ENCODE results near the gene PIN1.

DNA sequence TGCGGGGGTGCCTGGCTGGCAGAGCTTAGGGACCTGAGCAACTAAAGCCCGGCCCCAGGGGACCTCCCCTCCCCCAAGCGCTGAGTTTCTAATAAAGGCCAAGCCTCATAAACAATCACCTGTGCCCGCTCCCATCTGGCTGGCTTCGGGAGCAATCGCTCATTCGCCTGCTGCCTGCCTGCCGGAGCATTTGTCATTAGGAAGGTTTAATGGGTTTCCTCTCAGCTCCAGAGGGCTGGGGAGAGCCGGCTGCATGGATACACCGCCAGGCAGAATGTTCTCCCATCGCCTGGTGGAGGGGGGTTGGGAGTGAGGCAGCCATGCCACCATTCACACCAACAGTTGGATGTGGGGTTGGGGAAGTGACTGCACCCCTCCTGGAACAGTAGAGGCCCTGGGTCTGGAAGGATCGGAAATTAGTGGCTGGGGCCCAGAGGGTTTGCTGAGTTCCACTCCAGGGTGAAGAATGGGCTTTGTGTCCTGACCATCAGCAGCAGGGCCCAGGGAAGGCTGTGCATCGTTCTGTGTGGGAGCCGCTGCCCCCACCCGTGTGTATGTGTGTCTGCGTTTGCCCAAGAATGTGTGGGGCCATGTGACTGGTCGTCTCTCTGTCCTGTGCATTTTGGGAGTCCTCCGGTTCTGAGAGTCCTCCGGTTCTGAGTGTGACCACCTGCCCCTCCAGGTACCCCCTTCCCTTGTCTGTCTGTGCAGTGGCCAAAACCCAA is 15.3 kb downstream of the PIN1 start:
- TF ChIP-seq, protein P1, sequence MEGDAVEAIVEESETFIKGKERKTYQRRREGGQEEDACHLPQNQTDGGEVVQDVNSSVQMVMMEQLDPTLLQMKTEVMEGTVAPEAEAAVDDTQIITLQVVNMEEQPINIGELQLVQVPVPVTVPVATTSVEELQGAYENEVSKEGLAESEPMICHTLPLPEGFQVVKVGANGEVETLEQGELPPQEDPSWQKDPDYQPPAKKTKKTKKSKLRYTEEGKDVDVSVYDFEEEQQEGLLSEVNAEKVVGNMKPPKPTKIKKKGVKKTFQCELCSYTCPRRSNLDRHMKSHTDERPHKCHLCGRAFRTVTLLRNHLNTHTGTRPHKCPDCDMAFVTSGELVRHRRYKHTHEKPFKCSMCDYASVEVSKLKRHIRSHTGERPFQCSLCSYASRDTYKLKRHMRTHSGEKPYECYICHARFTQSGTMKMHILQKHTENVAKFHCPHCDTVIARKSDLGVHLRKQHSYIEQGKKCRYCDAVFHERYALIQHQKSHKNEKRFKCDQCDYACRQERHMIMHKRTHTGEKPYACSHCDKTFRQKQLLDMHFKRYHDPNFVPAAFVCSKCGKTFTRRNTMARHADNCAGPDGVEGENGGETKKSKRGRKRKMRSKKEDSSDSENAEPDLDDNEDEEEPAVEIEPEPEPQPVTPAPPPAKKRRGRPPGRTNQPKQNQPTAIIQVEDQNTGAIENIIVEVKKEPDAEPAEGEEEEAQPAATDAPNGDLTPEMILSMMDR (IDR thresholded peaks at IDR 0.05 in 8 of 11, conservative IDR thresholded peaks at IDR 0.05 in 3 of 11), result no peak
- TF ChIP-seq POLR2A (IDR thresholded peaks at IDR 0.05) (no peak), POLR2AphosphoS5 (IDR thresholded peaks at IDR 0.05) (no peak)
